ENCODE results near the gene SFTPB. TPM values are rescaled to one million over a fixed set of nuclear protein-coding genes. Genes with fewer than 3 reads are reported as not detected.

SFTPB gene
- total and polyA plus RNA-seq, 4 donors, result 1.7 to 8.1 (median 2.3) TPM; not detected in 1

GRCh38 chr2:85697096-85697495 is 29.1 kb upstream of the SFTPB start:
- no peaks in the 10 kb centered on the region for H3K4me1 ChIP-seq (ENCODE audit: control insufficient read depth in 1 of 2, insufficient read depth in 2 of 2, low read length in 2 of 2)
- no peaks in the 10 kb centered on the region for H3K36me3 ChIP-seq (ENCODE audit: control insufficient read depth in 1 of 2, insufficient read depth in 2 of 2, low read length in 1 of 2)
- no peak for ATAC-seq (ENCODE audit: low FRiP score)
- no peaks in the 10 kb centered on the region for H3K27me3 ChIP-seq (ENCODE audit: control insufficient read depth in 1 of 2, insufficient read depth in 2 of 2, low read length in 1 of 2)
- H3K27ac ChIP-seq (ENCODE audit: low read depth in 1 of 2, low read length in 2 of 2), result no peak overlapping the region
- WGBS, 2 donors, result 67 to 96% methylated on average over 3 of the region's 3 CpGs
- H3K4me3 ChIP-seq (ENCODE audit: low read length in 2 of 2), result no peak overlapping the region
- intact Hi-C loops (cut with DNase I), result no loop called here
- H3K9me3 ChIP-seq (ENCODE audit: control insufficient read depth, low read length), result no peaks in the 10 kb centered on the region
- DNase-seq, result no peak

- Histone ChIP-seq H3K36me3 (ENCODE audit: control insufficient read depth in 1 of 2, insufficient read depth in 2 of 2, low read length in 1 of 2) (no peaks in the 10 kb centered on the region), H3K4me1 (ENCODE audit: control insufficient read depth in 1 of 2, insufficient read depth in 2 of 2, low read length in 2 of 2) (no peaks in the 10 kb centered on the region), H3K9me3 (ENCODE audit: control insufficient read depth, low read length) (no peaks in the 10 kb centered on the region), H3K27me3 (ENCODE audit: control insufficient read depth in 1 of 2, insufficient read depth in 2 of 2, low read length in 1 of 2) (no peaks in the 10 kb centered on the region), H3K4me3 (ENCODE audit: low read length in 2 of 2) (no peak overlapping the region), H3K27ac (ENCODE audit: low read depth in 1 of 2, low read length in 2 of 2) (no peak overlapping the region)
- intact Hi-C loops (cut with DNase I), result no loop called here
- WGBS, 2 donors, result 92 to 96% methylated on average over 12 of the region's 12 CpGs
- DNase-seq (no peak), ATAC-seq (ENCODE audit: low FRiP score) (no peak)
Measured at GRCh38 chr2:85695691-85696668, 28.0 kb upstream of the SFTPB start.

GRCh38 chr2:85695121-85695520 is 27.1 kb upstream of the SFTPB start:
- Histone ChIP-seq H3K27ac (ENCODE audit: low read depth in 1 of 2, low read length in 2 of 2) (no peak overlapping the region), H3K4me3 (ENCODE audit: low read length in 2 of 2) (no peak overlapping the region), H3K27me3 (ENCODE audit: control insufficient read depth in 1 of 2, insufficient read depth in 2 of 2, low read length in 1 of 2) (no peaks in the 10 kb centered on the region), H3K9me3 (ENCODE audit: control insufficient read depth, low read length) (no peaks in the 10 kb centered on the region), H3K36me3 (ENCODE audit: control insufficient read depth in 1 of 2, insufficient read depth in 2 of 2, low read length in 1 of 2) (no peaks in the 10 kb centered on the region), H3K4me1 (ENCODE audit: control insufficient read depth in 1 of 2, insufficient read depth in 2 of 2, low read length in 2 of 2) (no peaks in the 10 kb centered on the region)
- DNase-seq (no peak), ATAC-seq (ENCODE audit: low FRiP score) (no peak)
- intact Hi-C loops (cut with DNase I), result no loop called here
- 90 to 97% methylated on average over 11 of the region's 11 CpGs for WGBS, 2 donors

- 94% methylated on average over 15 of the region's 15 CpGs for WGBS, 2 donors
- no peaks in the 10 kb centered on the region for H3K4me1 ChIP-seq (ENCODE audit: control insufficient read depth in 1 of 2, insufficient read depth in 2 of 2, low read length in 2 of 2)
- H3K27me3 ChIP-seq (ENCODE audit: control insufficient read depth in 1 of 2, insufficient read depth in 2 of 2, low read length in 1 of 2), result no peaks in the 10 kb centered on the region
- H3K9me3 ChIP-seq (ENCODE audit: control insufficient read depth, low read length), result no peaks in the 10 kb centered on the region
- DNase-seq (no peak), ATAC-seq (ENCODE audit: low FRiP score) (no peak)
- H3K4me3 ChIP-seq (ENCODE audit: low read length in 2 of 2), result no peak within 1 kb of the TSS
- intact Hi-C loops (cut with DNase I), result no loop called here
- H3K27ac ChIP-seq (ENCODE audit: low read depth in 1 of 2, low read length in 2 of 2), result no peak within 1 kb of the TSS
- no peaks in the 10 kb centered on the region for H3K36me3 ChIP-seq (ENCODE audit: control insufficient read depth in 1 of 2, insufficient read depth in 2 of 2, low read length in 1 of 2)
Measured at GRCh38 chr2:85694052-85695025, 26.3 kb upstream of the SFTPB start, which contains the start of gene GNLY. GNLY (plus strand) TSS chr2:85694358; CDS start chr2:85694419, 61 bp downstream.

GRCh38 chr2:85692039-85692645 is 24.1 kb upstream of the SFTPB start:
- intact Hi-C loops (cut with DNase I), result no loop called here
- Histone ChIP-seq H3K4me3 (ENCODE audit: low read length in 2 of 2) (no peak overlapping the region), H3K36me3 (ENCODE audit: control insufficient read depth in 1 of 2, insufficient read depth in 2 of 2, low read length in 1 of 2) (no peaks in the 10 kb centered on the region), H3K9me3 (ENCODE audit: control insufficient read depth, low read length) (no peaks in the 10 kb centered on the region), H3K4me1 (ENCODE audit: control insufficient read depth in 1 of 2, insufficient read depth in 2 of 2, low read length in 2 of 2) (no peaks in the 10 kb centered on the region), H3K27ac (ENCODE audit: low read depth in 1 of 2, low read length in 2 of 2) (no peak overlapping the region), H3K27me3 (ENCODE audit: control insufficient read depth in 1 of 2, insufficient read depth in 2 of 2, low read length in 1 of 2) (no peaks in the 10 kb centered on the region)
- ATAC-seq (ENCODE audit: low FRiP score) (no peak), DNase-seq (no peak)
- 80 to 83% methylated on average over 5 of the region's 5 CpGs for WGBS, 2 donors

- intact Hi-C loops (cut with DNase I), result no loop called here
- 87 to 92% methylated on average over 4 of the region's 4 CpGs for WGBS, 2 donors
Measured at GRCh38 chr2:85690932-85691331, 22.9 kb upstream of the SFTPB start.

GRCh38 chr2:85684806-85685205 is 16.8 kb upstream of the SFTPB start:
- no peak overlapping the region for H3K27ac ChIP-seq (ENCODE audit: low read depth in 1 of 2, low read length in 2 of 2)
- H3K9me3 ChIP-seq (ENCODE audit: control insufficient read depth, low read length), result no peaks in the 10 kb centered on the region
- H3K4me3 ChIP-seq (ENCODE audit: low read length in 2 of 2), result no peak overlapping the region
- no peaks in the 10 kb centered on the region for H3K27me3 ChIP-seq (ENCODE audit: control insufficient read depth in 1 of 2, insufficient read depth in 2 of 2, low read length in 1 of 2)
- ATAC-seq (ENCODE audit: low FRiP score), result no peak
- 76 to 81% methylated on average over 4 of the region's 4 CpGs for WGBS, 2 donors
- intact Hi-C loops (cut with DNase I), result no loop called here
- H3K36me3 ChIP-seq (ENCODE audit: control insufficient read depth in 1 of 2, insufficient read depth in 2 of 2, low read length in 1 of 2), result no peaks in the 10 kb centered on the region
- no peaks in the 10 kb centered on the region for H3K4me1 ChIP-seq (ENCODE audit: control insufficient read depth in 1 of 2, insufficient read depth in 2 of 2, low read length in 2 of 2)
- DNase-seq, result no peak

More at GRCh38 chr2:85690932-85691331, 22.9 kb upstream of the SFTPB start:
- Histone ChIP-seq H3K9me3 (ENCODE audit: control insufficient read depth, low read length) (no peaks in the 10 kb centered on the region), H3K27me3 (ENCODE audit: control insufficient read depth in 1 of 2, insufficient read depth in 2 of 2, low read length in 1 of 2) (no peaks in the 10 kb centered on the region), H3K27ac (ENCODE audit: low read depth in 1 of 2, low read length in 2 of 2) (no peak overlapping the region), H3K36me3 (ENCODE audit: control insufficient read depth in 1 of 2, insufficient read depth in 2 of 2, low read length in 1 of 2) (no peaks in the 10 kb centered on the region), H3K4me1 (ENCODE audit: control insufficient read depth in 1 of 2, insufficient read depth in 2 of 2, low read length in 2 of 2) (no peaks in the 10 kb centered on the region), H3K4me3 (ENCODE audit: low read length in 2 of 2) (no peak overlapping the region)
- DNase-seq (no peak), ATAC-seq (ENCODE audit: low FRiP score) (no peak)

- H3K27ac ChIP-seq (ENCODE audit: low read depth in 1 of 2, low read length in 2 of 2), result no peak overlapping the region
- no peaks in the 10 kb centered on the region for H3K9me3 ChIP-seq (ENCODE audit: control insufficient read depth, low read length)
- no peaks in the 10 kb centered on the region for H3K36me3 ChIP-seq (ENCODE audit: control insufficient read depth in 1 of 2, insufficient read depth in 2 of 2, low read length in 1 of 2)
- intact Hi-C loops (cut with DNase I), result no loop called here
- H3K4me3 ChIP-seq (ENCODE audit: low read length in 2 of 2), result no peak overlapping the region
- H3K4me1 ChIP-seq (ENCODE audit: control insufficient read depth in 1 of 2, insufficient read depth in 2 of 2, low read length in 2 of 2), result no peaks in the 10 kb centered on the region
- WGBS, 2 donors, result 94 to 95% methylated on average over 4 of the region's 4 CpGs
- H3K27me3 ChIP-seq (ENCODE audit: control insufficient read depth in 1 of 2, insufficient read depth in 2 of 2, low read length in 1 of 2), result no peaks in the 10 kb centered on the region
- DNase-seq (no peak), ATAC-seq (ENCODE audit: low FRiP score) (no peak)
Measured at GRCh38 chr2:85684380-85684779, 16.4 kb upstream of the SFTPB start.

Measured in aorta (tissue), 5 donors.